IMR-90 (cell line): Measurements from ENCODE around the gene ABL1. TPM values are rescaled to one million over a fixed set of nuclear protein-coding genes. Genes with fewer than 3 reads are reported as not detected.

Experiments
- ATAC-seq: fragments of 200-7000 bp; cut with Tn5 transposase; 2 replicates; pipeline ENCODE4 v1.9.1; 2020; ENCODE audit warnings: low read depth, mild to moderate bottlenecking, moderate library complexity
- BruUV-seq: library from RNA; stranded (reverse); fragments of 400-500 nt; replicated peaks from 2 replicates; lab custom pipeline; 2021; lab: Mats Ljungman, UMichigan
- CTCF ChIA-PET: fragments of 300-600 bp; formaldehyde crosslinking; extraction: SDS; loops from one replicate; lab custom pipeline; 2021; ENCODE audit warnings: antibody characterized with exemption; lab: Yijun Ruan, JAX
- POLR2A ChIA-PET: fragments of 300-600 bp; sonication (Branson Sonifier 250); formaldehyde crosslinking; loops from one replicate; lab custom pipeline; 2022; ENCODE audit warnings: antibody characterized with exemption; ENCODE audit not compliant: unreplicated experiment; lab: Charles Lee
- DNase-seq: peaks from one replicate; pipeline ENCODE4 v3.0.0; 2013
- H2AFZ ChIP-seq: replicated peaks from 2 replicates; pipeline ENCODE3; 2013; ENCODE audit warnings: low read length, mild to moderate bottlenecking; ENCODE audit not compliant: poor library complexity
- H2AK5ac ChIP-seq: 2 replicates; pipeline ENCODE4 v1.6.1; 2013; ENCODE audit warnings: low read depth, low read length, inconsistent platforms
- H2AK9ac ChIP-seq: replicated peaks from 2 replicates; pipeline ENCODE3; 2013; ENCODE audit warnings: mild to moderate bottlenecking, low read depth, low read length, moderate library complexity; ENCODE audit not compliant: poor library complexity
- H2BK120ac ChIP-seq: 2 replicates; pipeline ENCODE4 v1.6.1; 2013; ENCODE audit warnings: low read depth, low read length, inconsistent platforms
- H2BK15ac ChIP-seq: 3 replicates; pipeline ENCODE4 v1.6.1; 2013; ENCODE audit warnings: low read depth, low read length, inconsistent platforms
- H2BK20ac ChIP-seq: 2 replicates; pipeline ENCODE4 v1.6.1; 2013; ENCODE audit warnings: low read depth, mild to moderate bottlenecking, inconsistent platforms, low read length, moderate library complexity
- H2BK5ac ChIP-seq: 2 replicates; pipeline ENCODE4 v1.6.1; 2013; ENCODE audit warnings: mild to moderate bottlenecking, low read depth, low read length, inconsistent platforms; ENCODE audit not compliant: poor library complexity, severe bottlenecking
- H3K14ac ChIP-seq: replicated peaks from 2 replicates; pipeline ENCODE4 v1.6.1; 2013; ENCODE audit warnings: low read depth, low read length, inconsistent platforms
- H3K18ac ChIP-seq: 2 replicates; pipeline ENCODE4 v1.6.1; 2013; ENCODE audit warnings: low read depth, low read length, control low read depth
- H3K23ac ChIP-seq: 2 replicates; pipeline ENCODE4 v1.6.1; 2013; ENCODE audit warnings: low read depth, low read length, inconsistent platforms
- H3K27ac ChIP-seq: 2 replicates; pipeline ENCODE4 v1.5.1; 2013; ENCODE audit warnings: mild to moderate bottlenecking, control low read depth, low read length; ENCODE audit not compliant: insufficient read depth
- H3K27me3 ChIP-seq: 2 replicates; pipeline ENCODE4 v1.6.1; 2013; ENCODE audit warnings: low read length; ENCODE audit not compliant: control insufficient read depth, insufficient read depth
- H3K36me3 ChIP-seq: 2 replicates; pipeline ENCODE4 v1.6.1; 2013; ENCODE audit warnings: low read length, mixed read lengths; ENCODE audit not compliant: control insufficient read depth, insufficient read depth
- H3K4ac ChIP-seq: 2 replicates; pipeline ENCODE4 v1.6.1; 2013; ENCODE audit warnings: low read depth, low read length, inconsistent platforms
- H3K4me1 ChIP-seq: 2 replicates; pipeline ENCODE4 v1.6.1; 2013; ENCODE audit warnings: low read length, mixed read lengths; ENCODE audit not compliant: control insufficient read depth, insufficient read depth
- H3K4me2 ChIP-seq: 2 replicates; pipeline ENCODE4 v1.6.1; 2013; ENCODE audit warnings: low read depth, mild to moderate bottlenecking, control low read depth, low read length, moderate library complexity
- H3K4me3 ChIP-seq: 2 replicates; pipeline ENCODE4 v1.5.1; 2013; ENCODE audit warnings: low read depth, mild to moderate bottlenecking, control low read depth, low read length, moderate library complexity; ENCODE audit not compliant: insufficient read depth
- H3K56ac ChIP-seq: 2 replicates; pipeline ENCODE4 v1.6.1; 2013; ENCODE audit warnings: low read length, inconsistent platforms; ENCODE audit not compliant: insufficient read depth; ENCODE audit errors: extremely low read depth
- H3K79me1 ChIP-seq, 2 experiments: 2 replicates each; pipeline ENCODE4 v1.6.1; 2013; ENCODE audit warnings: low read length in 2 of 2, inconsistent platforms in 1 of 2, low read depth in 1 of 2
- H3K9ac ChIP-seq: 2 replicates; pipeline ENCODE4 v1.6.1; 2013; ENCODE audit warnings: low read depth, low read length, control low read depth
- H3K9me1 ChIP-seq: 2 replicates; pipeline ENCODE4 v1.6.1; 2013; ENCODE audit warnings: low read length, inconsistent platforms; ENCODE audit not compliant: insufficient read depth
- H3K9me3 ChIP-seq: 2 replicates; pipeline ENCODE4 v1.6.1; 2013; ENCODE audit warnings: low read length; ENCODE audit not compliant: control insufficient read depth, insufficient read depth
- H4K20me1 ChIP-seq: 2 replicates; pipeline ENCODE4 v1.6.1; 2013; ENCODE audit warnings: low read length, inconsistent platforms; ENCODE audit not compliant: insufficient read depth
- H4K5ac ChIP-seq: 2 replicates; pipeline ENCODE4 v1.6.1; 2013; ENCODE audit warnings: mild to moderate bottlenecking, low read depth, low read length, control low read depth
- H4K8ac ChIP-seq, 2 experiments: 2 replicates each; pipeline ENCODE4 v1.6.1; 2013; ENCODE audit warnings: low read depth in 2 of 2, low read length in 2 of 2, control low read depth in 1 of 2, inconsistent platforms in 1 of 2
- H4K91ac ChIP-seq: 2 replicates; pipeline ENCODE4 v1.6.1; 2013; ENCODE audit warnings: low read depth, low read length, inconsistent platforms; ENCODE audit not compliant: insufficient read depth
- BHLHE40 ChIP-seq: fragments of 150-350 bp; IDR thresholded peaks from 2 replicates; pipeline ENCODE4 v1.6.1; 2016; ENCODE audit warnings: mild to moderate bottlenecking, low read depth, low read length
- CEBPB ChIP-seq: IDR thresholded peaks from 2 replicates; pipeline ENCODE4 v1.6.1; 2012; ENCODE audit warnings: low read depth, low read length, improper control_type of control experiment
- CHD1 ChIP-seq: IDR thresholded peaks from 2 replicates; pipeline ENCODE4 v1.6.1; 2012; ENCODE audit warnings: low read depth, low read length, improper control_type of control experiment
- MAZ ChIP-seq: IDR thresholded peaks from 2 replicates; pipeline ENCODE4 v1.6.1; 2012; ENCODE audit warnings: low read depth, mild to moderate bottlenecking, low read length, improper control_type of control experiment, moderate library complexity, borderline replicate concordance
- MXI1 ChIP-seq: IDR thresholded peaks from 2 replicates; pipeline ENCODE4 v1.6.1; 2012; ENCODE audit warnings: low read depth, mild to moderate bottlenecking, low read length, moderate library complexity, borderline replicate concordance
- NFE2L2 ChIP-seq: fragments of 150-350 bp; IDR thresholded peaks from 2 replicates; pipeline ENCODE4 v1.6.1; 2016; ENCODE audit warnings: low read depth, mild to moderate bottlenecking, low read length
- POLR2A ChIP-seq: IDR thresholded peaks from 2 replicates; pipeline ENCODE4 v1.6.1; 2012; ENCODE audit warnings: mild to moderate bottlenecking, low read depth, low read length
- RAD21 ChIP-seq: IDR thresholded peaks from 2 replicates; pipeline ENCODE4 v1.6.1; 2012; ENCODE audit warnings: low read length, improper control_type of control experiment
- RFX5 ChIP-seq: IDR thresholded peaks from 2 replicates; pipeline ENCODE4 v1.8.0; 2012; ENCODE audit warnings: low read depth, mild to moderate bottlenecking, low read length, moderate library complexity
- SMC3 ChIP-seq: fragments of 150-350 bp; IDR thresholded peaks from 2 replicates; pipeline ENCODE4 v1.6.1; 2016; ENCODE audit warnings: low read depth, mild to moderate bottlenecking, antibody characterized with exemption, low read length, moderate library complexity
- WGBS, 2 experiments: methylation state at CpG; one replicate each; pipeline versions ENCODE4 v1.1.5 to v1.1.7; 2013; ENCODE audit warnings: missing lambda C conversion rate in 2 of 2; ENCODE audit not compliant: insufficient read length in 1 of 2; ENCODE audit errors: extremely low coverage in 2 of 2; 5-methylcytosine and 5-hydroxymethylcytosine counted together
- dilution Hi-C: fragments of 300-500 bp; cut with HindIII; formaldehyde crosslinking; loops from one replicate; pipeline ENCODE4 v1.14.3; 2018; ENCODE audit warnings: low sequenced_read_pairs; ENCODE audit not compliant: unreplicated experiment
- in situ Hi-C: fragments of 300-500 bp; cut with MboI; formaldehyde crosslinking; loops from 3 replicates; pipeline ENCODE4 v1.14.3; 2019; ENCODE audit warnings: low sequenced_read_pairs, inconsistent platforms, mixed read lengths
- intact Hi-C: fragments of 100-400 bp; cut with micrococcal nuclease; formaldehyde crosslinking; loops from 2 replicates; pipeline ENCODE4 v1.10.0; 2022
- polyA plus RNA-seq, 3 experiments: library from polyadenylated mRNA; depleted of rRNA; stranded (reverse); fragments of >200 nt; gene quantifications; 2 replicates each; pipeline ENCODE4 v1.2.3, GENCODE V29; 2012; ENCODE audit warnings: low replicate concordance in 1 of 3
- total RNA-seq: library from RNA; depleted of rRNA; stranded (reverse); fragments of >200 nt; gene quantifications from 2 replicates; pipeline ENCODE4 v1.2.3, GENCODE V29; 2012

ABL1 gene
- total and polyA plus RNA-seq, 2 of the 4 experiments (the other 2 are of a cell fraction) = 33.7 to 49.1 TPM

- peak; percentile 70; the same call in 1 of the 2 replicates for TF ChIP-seq NFE2L2
Measured at GRCh38 chr9:130837002-130837511, 2.0 kb downstream of the ABL1 start (continued).

- DNase-seq (no peak), ATAC-seq (no peak)
- no peak overlapping the region for H2BK120ac ChIP-seq
- peaks cover 6% of the 10 kb centered on the region; the same call in 1 of the 2 replicates for H3K36me3 ChIP-seq
- H2AK9ac ChIP-seq = no peak overlapping the region
- H4K8ac ChIP-seq = no peak overlapping the region
- CTCF ChIA-PET = interaction anchor here (0.6 to 0.7 kb wide), 3 partner anchors 131 to 562 kb away, joined by 3 to 9 read pairs (median 4); no protein-coding TSS in a partner anchor
- peak overlapping the region; percentile 62; the same call in 1 of the 2 replicates for H3K23ac ChIP-seq
- no peak overlapping the region for H2AFZ ChIP-seq
- WGBS, 2 experiments = no CpG with 5 or more reads among the region's 4 CpGs
- peaks cover 23% of the 10 kb centered on the region for H3K4me1 ChIP-seq
- intact Hi-C loops (loop anchor here (2.0 kb wide), 1 partner anchor 123 kb away; no protein-coding TSS in a partner anchor), in situ Hi-C loops (loop anchor here (10.0 kb wide), 1 partner anchor 63 kb away; no protein-coding TSS in a partner anchor), dilution Hi-C loops (no loop called here)
- no peak overlapping the region; the same call in 1 of the 2 replicates for H4K5ac ChIP-seq
- H3K27ac ChIP-seq = no peak overlapping the region
- peak overlapping the region; percentile 68 for H2BK5ac ChIP-seq
- peaks cover 55% of the 10 kb centered on the region for H4K20me1 ChIP-seq
- peak overlapping the region; percentile 47; the same call in 1 of the 2 replicates for H3K18ac ChIP-seq
- H3K4me3 ChIP-seq = peak overlapping the region; percentile 75
- peaks cover 23% of the 10 kb centered on the region for H3K9me1 ChIP-seq
- no peak overlapping the region for H4K91ac ChIP-seq
- TF ChIP-seq MXI1 (no peak), RFX5 (no peak), BHLHE40 (no peak), SMC3 (no peak), RAD21 (no peak), CHD1 (no peak), POLR2A (no peak), CEBPB (no peak), MAZ (no peak)
- no peak overlapping the region for H2AK5ac ChIP-seq
- no peak overlapping the region for H2BK20ac ChIP-seq
- BruUV-seq = no TSS peak
- H3K4ac ChIP-seq = no peak overlapping the region
- POLR2A ChIA-PET = no interaction called here
- H2BK15ac ChIP-seq = no peak overlapping the region
- peak overlapping the region; percentile 49 for H3K14ac ChIP-seq
- no peaks in the 10 kb centered on the region for H3K9me3 ChIP-seq
- no peaks in the 10 kb centered on the region for H3K27me3 ChIP-seq
- H3K4me2 ChIP-seq = peak overlapping the region; percentile 100
- H3K9ac ChIP-seq = no peak overlapping the region
- H3K56ac ChIP-seq = no peak overlapping the region
- peaks cover 13 to 63% of the 10 kb centered on the region in 2 experiments; a peak in 3 of 4 replicates for H3K79me1 ChIP-seq
Measured at GRCh38 chr9:130837643-130838042, 2.6 kb downstream of the ABL1 start.
